ENCODE results near the gene WDR93.
A peak's percentile ranks its signal among the peaks of the same experiment; 100 is the strongest.
"Not testable (repeated sequence)": the region's sequence is repeated elsewhere in the genome, so short reads cannot be mapped to it uniquely, and the experiment has no call there.

The WDR93 gene

GRCh38 chr15:89770041-89770440 is 79.4 kb downstream of the WDR93 start:
- no peak for DNase-seq (ENCODE audit: low spot score)

DNA sequence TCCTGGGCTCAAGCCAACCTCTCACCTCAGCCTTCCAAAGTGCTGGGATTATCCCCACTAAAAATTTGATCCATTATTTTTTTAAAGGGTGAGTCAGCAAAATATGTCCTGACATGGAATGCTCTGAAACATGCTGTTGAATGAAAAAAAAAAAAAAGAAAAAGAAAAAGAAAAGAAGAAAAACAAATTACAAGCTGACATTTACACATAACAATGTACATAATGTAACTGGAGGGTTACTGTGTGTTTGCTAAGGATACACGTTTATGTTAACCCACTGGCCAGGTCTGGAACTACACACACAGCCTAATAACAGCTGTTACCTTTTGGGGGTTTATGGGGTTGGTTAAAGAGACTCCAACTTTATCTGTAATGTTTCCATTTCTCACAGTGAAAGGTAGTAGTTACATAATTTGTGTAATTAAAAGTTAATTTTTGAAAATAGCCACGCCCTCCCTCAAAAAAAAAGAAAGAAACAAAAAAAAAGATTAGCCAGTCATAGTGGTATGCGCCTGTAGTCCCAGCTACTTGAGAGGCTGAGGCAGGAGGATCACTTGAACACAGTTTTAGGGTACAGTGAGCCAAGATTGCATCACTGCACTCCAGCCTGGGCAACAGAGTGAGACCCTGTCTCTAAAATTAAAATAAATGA is 82.4 kb downstream of the WDR93 start:
- peak; percentile 56 for DNase-seq (ENCODE audit: low spot score)

DNA sequence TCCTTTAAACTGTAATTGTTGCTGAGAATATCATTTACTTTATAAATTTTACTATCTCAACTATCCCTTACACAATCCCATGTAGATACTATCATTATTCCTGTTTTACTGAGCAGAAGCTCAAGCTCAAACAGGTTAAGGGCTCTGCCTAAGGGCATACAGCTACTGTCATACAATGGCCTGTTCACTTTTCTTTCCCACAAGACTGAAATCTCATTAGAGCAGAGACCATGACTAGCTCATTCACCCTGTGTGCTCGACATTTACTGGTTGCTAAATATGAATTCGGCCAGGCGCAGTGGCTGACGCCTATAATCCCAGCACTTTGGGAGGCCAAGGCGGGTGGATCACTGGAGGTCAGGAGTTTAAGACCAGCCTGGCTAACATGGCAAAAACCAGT is 83.9 kb downstream of the WDR93 start:
- DNase-seq (ENCODE audit: low spot score) = no peak

DNA sequence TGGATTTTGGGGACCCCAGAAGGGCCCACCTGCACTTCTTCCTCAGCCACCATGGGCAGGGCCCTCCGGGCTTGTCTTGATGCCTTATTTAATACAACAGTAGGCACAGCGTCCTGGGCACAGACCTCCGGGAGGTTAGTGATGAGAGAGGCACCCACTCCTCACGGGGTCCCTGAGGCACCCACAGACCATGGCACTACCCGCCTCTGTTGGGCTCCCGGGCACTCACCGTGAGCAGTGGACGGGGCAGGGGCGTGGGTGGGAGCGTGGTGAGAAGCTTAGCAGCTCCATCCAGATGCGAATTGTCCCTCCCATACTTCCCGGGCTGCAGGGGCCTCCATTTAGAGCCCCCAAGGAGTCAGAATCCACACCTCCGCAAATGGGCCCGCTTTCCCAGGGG is 85.2 kb downstream of the WDR93 start:
- DNase-seq (ENCODE audit: low spot score) = no peak

DNA sequence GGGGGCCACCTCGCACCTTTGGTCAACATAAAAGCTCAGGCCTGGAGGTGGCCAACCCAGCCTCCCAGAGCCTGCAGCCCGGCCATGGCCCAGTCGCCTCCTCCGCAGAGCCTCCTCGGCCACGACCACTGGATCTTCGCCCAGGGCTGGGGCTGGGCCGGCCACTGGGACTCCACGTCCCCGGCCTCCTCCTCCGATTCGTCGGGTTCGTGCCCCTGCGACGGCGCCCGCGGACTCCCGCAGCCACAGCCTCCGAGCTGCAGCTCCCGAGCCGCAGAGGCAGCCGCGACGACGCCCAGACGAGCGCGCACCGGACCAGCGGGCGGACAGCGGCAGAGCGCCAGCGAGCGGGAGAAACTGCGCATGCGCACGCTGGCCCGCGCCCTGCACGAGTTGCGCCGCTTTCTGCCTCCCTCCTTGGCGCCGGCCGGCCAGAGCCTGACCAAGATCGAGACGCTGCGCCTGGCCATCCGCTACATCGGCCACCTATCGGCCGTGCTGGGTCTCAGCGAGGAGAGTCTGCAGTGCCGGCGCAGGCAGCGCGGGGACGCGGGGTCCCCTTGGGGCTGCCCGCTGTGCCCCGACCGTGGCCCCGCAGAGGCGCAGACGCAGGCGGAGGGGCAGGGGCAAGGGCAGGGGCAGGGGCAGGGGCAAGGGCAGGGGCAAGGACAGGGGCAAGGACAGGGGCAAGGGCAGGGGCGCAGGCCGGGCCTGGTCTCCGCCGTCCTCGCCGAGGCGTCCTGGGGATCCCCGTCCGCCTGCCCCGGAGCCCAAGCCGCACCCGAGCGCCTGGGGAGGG is 85.9 kb downstream of the WDR93 start, which contains the start of gene MESP2:
MESP2 (plus strand) TSS at position 59 of the 799 bp plus-strand sequence; CDS start at position 85, 26 bp downstream.
- DNase-seq (ENCODE audit: low spot score) = peak; percentile 22

DNA sequence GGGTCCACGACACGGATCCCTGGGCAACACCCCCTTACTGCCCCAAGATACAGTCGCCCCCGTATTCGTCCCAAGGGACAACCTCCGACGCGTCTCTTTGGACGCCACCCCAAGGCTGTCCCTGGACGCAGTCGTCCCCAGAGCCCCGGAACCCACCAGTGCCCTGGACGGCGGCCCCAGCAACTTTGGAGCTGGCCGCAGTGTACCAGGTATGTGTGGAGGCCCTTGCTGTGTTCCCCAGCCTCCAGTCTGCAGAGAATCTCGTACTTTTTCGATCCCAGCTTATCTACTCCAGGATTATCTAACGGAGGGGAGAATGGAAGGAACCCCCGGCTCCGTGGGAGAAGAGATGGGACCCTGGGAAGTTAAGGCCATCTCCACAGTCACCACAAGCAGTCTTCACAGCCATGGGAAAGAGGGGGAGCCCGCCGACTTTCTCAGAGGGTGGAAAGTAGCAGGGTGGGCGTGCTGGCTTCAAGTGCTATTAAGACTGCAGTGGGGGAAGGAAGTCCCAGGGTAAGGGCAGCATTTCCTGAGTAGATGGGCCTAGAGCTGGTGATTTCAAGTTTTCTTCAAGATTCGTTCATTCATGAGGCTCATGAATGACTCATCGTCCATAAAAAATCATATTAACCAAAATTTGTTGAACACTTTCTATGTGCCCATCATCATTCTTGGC is 86.6 kb downstream of the WDR93 start:
- DNase-seq (ENCODE audit: low spot score) = no peak

DNA sequence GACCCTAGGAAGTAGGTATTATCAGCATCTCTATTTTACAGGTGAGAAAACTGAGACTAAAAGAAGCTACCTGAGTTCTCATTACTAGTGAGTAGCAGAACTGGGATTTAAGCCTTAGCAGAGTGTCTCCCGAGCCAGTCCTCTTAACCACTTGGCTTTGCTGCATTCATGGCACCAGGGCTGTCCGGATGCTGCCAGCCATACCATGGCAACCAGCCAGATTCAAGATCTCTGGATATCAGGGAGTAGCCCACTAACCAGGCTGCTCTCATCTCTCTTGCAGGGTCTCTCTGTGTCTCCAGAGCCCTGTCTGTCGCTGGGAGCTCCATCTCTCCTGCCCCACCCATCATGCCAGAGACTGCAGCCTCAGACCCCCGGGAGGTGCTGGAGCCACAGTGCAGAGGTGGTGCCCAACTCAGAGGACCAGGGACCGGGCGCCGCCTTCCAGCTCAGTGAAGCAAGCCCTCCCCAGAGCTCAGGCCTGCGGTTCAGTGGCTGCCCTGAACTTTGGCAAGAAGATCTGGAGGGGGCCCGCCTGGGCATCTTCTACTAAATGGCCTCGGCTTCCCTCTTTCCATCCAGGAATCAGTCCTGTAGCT is 87.3 kb downstream of the WDR93 start:
- DNase-seq (ENCODE audit: low spot score) = no peak

GRCh38 chr15:89778861-89779260 is 88.2 kb downstream of the WDR93 start:
- no peak for DNase-seq (ENCODE audit: low spot score)

DNA sequence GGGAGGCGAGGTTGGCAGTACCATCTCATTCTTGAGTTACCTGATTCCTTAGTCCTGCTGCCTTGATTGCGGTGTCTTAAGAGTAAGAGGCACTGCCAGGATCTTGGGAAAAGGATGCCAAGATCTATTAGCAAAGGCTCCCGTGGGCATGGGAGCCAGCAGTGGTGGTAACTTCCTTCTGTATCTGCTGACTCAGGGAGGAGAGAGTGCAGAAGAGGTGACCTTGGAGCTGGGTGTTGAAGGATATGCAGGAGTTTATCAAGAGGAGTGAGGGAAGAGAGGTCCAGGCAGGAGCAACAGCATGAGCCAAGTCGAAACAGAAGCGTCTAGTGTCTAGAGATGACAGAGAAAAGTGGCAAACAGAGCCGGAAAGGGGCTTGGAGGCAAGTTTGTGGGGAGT is 90.0 kb downstream of the WDR93 start:
- DNase-seq (ENCODE audit: low spot score) = no peak

DNA sequence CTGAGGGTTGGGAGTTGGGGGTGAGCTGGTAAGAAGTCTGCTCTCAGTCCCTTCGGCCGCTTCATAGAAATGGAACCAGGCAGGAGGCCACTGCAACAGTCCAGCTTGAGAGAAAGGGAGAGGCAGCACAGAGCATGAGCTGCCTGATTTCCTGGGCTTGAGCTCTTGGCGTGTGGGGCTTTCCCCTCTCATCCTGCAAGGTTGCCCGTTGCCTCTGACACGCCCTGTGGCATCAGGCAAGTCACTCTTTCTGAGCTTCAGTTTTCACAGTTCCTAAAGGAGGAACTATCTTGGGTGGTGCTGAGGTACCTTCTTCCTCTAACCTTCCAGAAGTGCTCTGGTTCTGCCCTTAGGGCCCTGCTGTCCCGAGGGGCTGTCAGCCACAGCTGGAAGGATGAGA is 90.4 kb downstream of the WDR93 start:
- DNase-seq (ENCODE audit: low spot score) = no peak

DNA sequence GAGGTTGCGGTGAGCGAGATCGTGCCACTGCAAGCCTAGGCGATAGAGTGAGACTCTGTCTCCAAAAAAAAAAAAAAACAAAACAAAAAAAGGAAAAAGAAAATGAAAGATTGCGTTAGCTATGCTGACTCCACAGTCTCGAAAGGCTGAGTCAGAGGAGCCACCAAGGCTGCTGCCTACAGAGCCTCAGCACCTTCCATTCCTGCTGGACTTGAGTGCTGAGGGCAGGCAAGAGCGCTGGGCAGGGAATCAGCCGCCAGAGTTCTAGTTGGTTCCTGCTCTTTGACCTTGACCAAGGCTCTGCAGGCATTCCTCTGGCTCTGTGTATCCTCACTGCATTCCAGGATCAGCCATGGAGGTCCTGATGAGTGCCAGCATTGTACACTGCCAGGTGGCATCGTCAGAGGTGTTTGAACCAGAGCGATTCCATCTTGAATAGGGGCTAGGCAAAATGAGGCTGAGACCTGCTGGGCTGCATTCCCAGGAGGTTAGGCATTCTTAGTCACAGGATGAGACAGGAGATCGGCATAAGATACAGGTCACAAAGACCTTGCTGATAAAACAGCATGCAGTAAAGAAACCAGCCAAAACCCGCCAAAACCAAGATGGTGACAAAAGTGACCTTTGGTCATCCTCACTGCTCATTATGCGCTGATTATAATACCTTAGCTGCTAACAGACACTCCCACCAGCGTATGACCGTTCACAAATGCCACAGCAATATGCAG is 91.4 kb downstream of the WDR93 start:
- DNase-seq (ENCODE audit: low spot score) = no peak

DNA sequence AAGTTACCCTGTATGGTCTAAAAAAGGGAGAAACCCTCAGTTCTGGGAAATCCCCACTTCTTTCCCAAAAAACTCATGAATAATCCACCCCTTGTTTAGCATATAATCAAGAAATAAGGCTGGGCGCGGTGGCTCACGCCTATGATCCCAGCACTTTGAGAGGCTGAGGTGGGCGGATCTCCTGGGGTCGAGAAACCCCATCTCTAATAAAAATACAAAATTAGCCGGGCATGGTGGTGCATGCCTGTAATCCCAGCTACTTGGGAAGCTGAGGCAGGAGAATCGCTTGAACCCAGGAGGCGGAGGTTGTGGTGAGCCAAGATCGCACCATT is 92.0 kb downstream of the WDR93 start:
- DNase-seq (ENCODE audit: low spot score) = not testable (repeated sequence)

- DNase-seq (ENCODE audit: low spot score) = no peak
These were observed 92.7 kb downstream of the WDR93 start for GRCh38 chr15:89783111-89783860.

DNA sequence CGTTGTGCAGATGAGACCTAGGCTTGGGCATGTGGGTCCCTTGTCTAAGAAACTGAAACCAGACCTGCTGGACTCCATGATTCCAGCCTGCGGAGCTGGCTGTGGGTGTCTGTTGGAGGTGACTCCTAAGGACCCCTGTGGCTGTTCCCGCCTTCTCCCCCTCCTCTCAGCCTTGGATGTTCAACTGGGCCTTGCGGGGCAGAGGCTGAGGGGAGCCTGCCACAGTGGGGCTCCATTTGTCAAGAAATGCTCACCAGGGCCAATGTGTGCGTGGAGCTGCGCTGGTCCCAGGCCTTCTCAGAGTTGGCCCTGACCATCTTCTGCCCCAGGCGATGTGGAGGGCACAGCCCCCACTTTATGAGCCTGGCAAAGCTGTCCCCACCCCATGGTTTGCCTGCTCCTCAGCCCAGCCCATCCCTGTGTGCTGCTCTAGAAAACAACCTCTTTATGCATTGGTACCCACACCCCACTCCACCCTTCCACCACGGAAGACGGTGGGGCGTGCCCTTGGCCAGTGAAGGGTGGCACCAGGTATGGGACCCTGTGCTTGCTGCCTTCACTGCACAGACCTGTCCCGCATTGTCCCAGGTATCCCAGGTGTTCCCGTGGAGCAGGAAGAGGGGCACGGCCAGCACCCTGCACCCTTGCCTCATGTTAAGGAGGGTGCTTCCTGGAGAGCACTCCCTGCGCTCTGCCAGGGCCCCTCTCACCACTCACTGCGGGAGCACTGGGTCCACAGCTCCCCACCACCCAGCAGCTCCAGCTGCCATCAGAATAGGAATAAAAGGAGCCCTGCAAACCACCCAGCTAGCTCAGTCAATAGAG is 93.5 kb downstream of the WDR93 start:
- no peak for DNase-seq (ENCODE audit: low spot score)

GRCh38 chr15:89784686-89784960 is 94.0 kb downstream of the WDR93 start:
- DNase-seq (ENCODE audit: low spot score) = no peak

DNA sequence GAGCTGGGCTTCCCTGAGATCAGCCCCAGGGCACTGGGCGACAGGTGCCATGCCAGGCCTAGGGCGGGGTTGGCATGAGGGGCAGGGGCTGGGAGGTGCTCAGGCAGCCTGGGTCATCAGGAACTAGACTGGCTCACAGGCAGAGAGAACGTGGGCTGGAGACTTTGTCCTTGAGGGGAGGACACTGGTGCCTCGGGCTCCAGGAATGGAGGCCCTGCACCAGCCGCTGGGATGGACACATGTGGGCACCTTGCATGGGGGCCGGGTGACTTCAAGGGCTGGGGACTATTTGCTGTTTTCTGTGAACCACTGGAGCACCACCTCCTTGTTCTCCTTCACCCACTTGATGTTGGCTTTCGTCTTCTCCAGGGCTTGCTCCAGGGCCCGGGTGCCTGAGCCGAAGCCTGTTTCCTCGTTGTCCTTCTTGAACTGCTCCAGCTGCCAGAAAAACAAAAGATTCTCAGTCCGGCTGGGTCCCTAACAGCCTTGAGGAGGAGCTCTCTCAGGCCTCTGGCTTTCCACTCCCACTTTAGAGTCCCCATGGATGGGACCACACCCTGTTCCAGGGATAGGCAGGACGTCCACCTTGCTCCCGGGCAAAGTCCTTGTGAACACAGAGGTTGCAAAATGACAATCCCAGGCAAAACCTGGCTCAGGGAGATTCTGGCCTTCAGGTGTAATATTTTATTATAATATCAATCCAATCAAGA is 94.6 kb downstream of the WDR93 start:
- no peak for DNase-seq (ENCODE audit: low spot score)

DNA sequence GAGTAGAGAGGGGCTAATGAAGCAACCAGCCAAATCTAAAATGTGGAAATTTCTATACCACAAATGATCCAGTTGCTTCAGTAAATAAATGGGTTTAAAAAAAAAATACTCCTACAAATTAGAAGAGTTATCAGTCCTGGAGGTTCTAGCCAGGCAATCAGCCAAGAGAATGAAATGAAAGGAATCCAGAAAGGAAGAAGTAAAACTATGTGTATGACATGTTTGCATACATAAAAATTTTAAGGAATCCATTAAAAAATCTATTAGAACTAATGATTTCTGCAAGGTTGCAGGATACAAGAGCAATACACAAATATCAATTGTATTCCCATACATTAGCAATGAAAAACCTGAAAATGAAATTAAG is 95.1 kb downstream of the WDR93 start:
- DNase-seq (ENCODE audit: low spot score) = no peak

DNA sequence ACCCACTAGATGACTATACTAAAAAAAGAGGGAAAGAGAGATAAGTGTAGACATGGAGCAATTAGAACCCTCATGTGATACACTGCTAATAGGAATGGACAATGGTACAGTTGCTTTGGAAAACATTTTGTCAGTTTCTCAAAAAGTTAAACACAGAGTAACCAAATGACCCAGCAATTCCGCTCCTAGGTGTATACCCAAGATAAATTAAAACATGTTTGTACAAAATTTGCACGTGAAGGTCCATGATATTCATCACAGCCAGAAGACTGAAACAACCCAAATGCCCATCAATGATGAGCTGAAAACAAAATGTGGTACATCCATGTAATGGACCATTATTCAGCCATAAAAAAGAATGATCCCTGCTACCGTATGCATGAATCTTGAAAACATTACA is 97.3 kb downstream of the WDR93 start:
- no peak for DNase-seq (ENCODE audit: low spot score)

GRCh38 chr15:89788585-89788984 is 98.0 kb downstream of the WDR93 start:
- not testable (repeated sequence) for DNase-seq (ENCODE audit: low spot score)

- no peak for DNase-seq (ENCODE audit: low spot score)
These were observed 99.6 kb downstream of the WDR93 start for GRCh38 chr15:89790206-89790605.
